Measurements from ENCODE around the gene KRT12. TPM values are rescaled to one million over a fixed set of nuclear protein-coding genes. Genes with fewer than 3 reads are reported as not detected.

The KRT12 gene
- polyA plus RNA-seq, 1 of the 3 experiments (the other 2 are of a cell fraction), result not detected

DNA sequence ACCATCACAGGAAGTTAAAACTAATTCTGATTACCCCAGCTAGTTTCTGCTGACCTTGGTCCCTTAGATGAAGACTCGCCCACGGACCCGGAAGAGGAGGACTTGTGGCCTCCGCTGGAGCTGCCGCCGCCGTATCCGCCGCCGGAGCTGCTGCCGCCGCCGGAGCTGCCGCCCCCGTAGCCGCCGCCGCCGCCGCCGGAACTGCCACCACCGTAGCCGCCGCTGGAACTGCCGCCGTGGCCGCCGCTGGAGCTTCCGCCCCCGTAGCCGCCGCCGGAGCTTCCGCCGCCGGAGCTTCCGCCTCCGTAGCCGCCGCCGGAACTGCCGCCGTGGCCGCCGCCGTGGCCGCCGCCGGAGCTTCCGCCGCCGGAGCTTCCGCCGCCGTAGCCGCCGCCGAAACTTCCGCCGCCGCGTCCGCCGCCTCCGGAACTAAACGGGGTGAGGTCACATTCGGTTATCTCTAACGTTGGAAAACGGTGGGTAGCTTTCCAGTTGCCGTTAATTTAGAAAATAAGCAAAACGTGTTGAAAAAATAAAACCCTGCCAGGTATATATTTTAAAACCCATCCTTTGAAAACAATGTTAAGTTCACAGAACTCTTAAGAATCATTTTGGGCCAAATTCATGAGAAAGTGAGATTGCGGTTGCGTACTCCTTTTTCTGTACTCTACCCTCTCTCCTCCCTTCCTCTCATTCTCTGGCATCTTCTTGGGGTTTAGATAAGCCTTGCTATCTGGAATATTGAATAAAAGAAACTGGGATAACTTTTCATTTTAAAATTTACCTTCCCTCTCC is 48.1 kb downstream of the KRT12 start (continued):
- TF ChIP-seq, protein P1, sequence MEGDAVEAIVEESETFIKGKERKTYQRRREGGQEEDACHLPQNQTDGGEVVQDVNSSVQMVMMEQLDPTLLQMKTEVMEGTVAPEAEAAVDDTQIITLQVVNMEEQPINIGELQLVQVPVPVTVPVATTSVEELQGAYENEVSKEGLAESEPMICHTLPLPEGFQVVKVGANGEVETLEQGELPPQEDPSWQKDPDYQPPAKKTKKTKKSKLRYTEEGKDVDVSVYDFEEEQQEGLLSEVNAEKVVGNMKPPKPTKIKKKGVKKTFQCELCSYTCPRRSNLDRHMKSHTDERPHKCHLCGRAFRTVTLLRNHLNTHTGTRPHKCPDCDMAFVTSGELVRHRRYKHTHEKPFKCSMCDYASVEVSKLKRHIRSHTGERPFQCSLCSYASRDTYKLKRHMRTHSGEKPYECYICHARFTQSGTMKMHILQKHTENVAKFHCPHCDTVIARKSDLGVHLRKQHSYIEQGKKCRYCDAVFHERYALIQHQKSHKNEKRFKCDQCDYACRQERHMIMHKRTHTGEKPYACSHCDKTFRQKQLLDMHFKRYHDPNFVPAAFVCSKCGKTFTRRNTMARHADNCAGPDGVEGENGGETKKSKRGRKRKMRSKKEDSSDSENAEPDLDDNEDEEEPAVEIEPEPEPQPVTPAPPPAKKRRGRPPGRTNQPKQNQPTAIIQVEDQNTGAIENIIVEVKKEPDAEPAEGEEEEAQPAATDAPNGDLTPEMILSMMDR (IDR thresholded peaks at IDR 0.05), result no peak
- TF ChIP-seq, protein P2, sequence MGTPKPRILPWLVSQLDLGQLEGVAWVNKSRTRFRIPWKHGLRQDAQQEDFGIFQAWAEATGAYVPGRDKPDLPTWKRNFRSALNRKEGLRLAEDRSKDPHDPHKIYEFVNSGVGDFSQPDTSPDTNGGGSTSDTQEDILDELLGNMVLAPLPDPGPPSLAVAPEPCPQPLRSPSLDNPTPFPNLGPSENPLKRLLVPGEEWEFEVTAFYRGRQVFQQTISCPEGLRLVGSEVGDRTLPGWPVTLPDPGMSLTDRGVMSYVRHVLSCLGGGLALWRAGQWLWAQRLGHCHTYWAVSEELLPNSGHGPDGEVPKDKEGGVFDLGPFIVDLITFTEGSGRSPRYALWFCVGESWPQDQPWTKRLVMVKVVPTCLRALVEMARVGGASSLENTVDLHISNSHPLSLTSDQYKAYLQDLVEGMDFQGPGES (IDR thresholded peaks at IDR 0.05; ENCODE audit: low read depth, low read length), result no peak
- TF ChIP-seq, protein P3, sequence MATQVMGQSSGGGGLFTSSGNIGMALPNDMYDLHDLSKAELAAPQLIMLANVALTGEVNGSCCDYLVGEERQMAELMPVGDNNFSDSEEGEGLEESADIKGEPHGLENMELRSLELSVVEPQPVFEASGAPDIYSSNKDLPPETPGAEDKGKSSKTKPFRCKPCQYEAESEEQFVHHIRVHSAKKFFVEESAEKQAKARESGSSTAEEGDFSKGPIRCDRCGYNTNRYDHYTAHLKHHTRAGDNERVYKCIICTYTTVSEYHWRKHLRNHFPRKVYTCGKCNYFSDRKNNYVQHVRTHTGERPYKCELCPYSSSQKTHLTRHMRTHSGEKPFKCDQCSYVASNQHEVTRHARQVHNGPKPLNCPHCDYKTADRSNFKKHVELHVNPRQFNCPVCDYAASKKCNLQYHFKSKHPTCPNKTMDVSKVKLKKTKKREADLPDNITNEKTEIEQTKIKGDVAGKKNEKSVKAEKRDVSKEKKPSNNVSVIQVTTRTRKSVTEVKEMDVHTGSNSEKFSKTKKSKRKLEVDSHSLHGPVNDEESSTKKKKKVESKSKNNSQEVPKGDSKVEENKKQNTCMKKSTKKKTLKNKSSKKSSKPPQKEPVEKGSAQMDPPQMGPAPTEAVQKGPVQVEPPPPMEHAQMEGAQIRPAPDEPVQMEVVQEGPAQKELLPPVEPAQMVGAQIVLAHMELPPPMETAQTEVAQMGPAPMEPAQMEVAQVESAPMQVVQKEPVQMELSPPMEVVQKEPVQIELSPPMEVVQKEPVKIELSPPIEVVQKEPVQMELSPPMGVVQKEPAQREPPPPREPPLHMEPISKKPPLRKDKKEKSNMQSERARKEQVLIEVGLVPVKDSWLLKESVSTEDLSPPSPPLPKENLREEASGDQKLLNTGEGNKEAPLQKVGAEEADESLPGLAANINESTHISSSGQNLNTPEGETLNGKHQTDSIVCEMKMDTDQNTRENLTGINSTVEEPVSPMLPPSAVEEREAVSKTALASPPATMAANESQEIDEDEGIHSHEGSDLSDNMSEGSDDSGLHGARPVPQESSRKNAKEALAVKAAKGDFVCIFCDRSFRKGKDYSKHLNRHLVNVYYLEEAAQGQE (IDR thresholded peaks at IDR 0.05; ENCODE audit: low read depth, low read length), result no peak
- TF ChIP-seq TAF1 (IDR thresholded peaks at IDR 0.05; ENCODE audit: borderline replicate concordance, low read depth, low read length), result peak; percentile 33; the same call in 1 of the 2 replicates
- no peak for TF ChIP-seq SMC3 (IDR thresholded peaks at IDR 0.05; ENCODE audit: low read depth, low read length)
- no peak for TF ChIP-seq TEAD4 (IDR thresholded peaks at IDR 0.05; ENCODE audit: borderline replicate concordance, insufficient read depth)
- no peak for TF ChIP-seq SIN3A (IDR thresholded peaks at IDR 0.05; ENCODE audit: borderline replicate concordance, low read depth, low read length)
- TF ChIP-seq, protein P4, sequence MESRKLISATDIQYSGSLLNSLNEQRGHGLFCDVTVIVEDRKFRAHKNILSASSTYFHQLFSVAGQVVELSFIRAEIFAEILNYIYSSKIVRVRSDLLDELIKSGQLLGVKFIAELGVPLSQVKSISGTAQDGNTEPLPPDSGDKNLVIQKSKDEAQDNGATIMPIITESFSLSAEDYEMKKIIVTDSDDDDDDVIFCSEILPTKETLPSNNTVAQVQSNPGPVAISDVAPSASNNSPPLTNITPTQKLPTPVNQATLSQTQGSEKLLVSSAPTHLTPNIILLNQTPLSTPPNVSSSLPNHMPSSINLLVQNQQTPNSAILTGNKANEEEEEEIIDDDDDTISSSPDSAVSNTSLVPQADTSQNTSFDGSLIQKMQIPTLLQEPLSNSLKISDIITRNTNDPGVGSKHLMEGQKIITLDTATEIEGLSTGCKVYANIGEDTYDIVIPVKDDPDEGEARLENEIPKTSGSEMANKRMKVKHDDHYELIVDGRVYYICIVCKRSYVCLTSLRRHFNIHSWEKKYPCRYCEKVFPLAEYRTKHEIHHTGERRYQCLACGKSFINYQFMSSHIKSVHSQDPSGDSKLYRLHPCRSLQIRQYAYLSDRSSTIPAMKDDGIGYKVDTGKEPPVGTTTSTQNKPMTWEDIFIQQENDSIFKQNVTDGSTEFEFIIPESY (IDR thresholded peaks at IDR 0.05; ENCODE audit: borderline replicate concordance, low read depth), result no peak
- no peak for TF ChIP-seq MXI1 (IDR thresholded peaks at IDR 0.05; ENCODE audit: low read depth, low read length)
- TF ChIP-seq, protein P5, sequence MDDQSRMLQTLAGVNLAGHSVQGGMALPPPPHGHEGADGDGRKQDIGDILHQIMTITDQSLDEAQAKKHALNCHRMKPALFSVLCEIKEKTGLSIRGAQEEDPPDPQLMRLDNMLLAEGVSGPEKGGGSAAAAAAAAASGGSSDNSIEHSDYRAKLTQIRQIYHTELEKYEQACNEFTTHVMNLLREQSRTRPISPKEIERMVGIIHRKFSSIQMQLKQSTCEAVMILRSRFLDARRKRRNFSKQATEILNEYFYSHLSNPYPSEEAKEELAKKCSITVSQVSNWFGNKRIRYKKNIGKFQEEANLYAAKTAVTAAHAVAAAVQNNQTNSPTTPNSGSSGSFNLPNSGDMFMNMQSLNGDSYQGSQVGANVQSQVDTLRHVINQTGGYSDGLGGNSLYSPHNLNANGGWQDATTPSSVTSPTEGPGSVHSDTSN (IDR thresholded peaks at IDR 0.05), result no peak

All from SK-N-SH (cell line).